HG03196 (cell line): ENCODE results near the gene DNAJC1.
A peak's percentile ranks its signal among the peaks of the same experiment; 100 is the strongest.
"Not testable (repeated sequence)": the region's sequence is repeated elsewhere in the genome, so short reads cannot be mapped to it uniquely, and the experiment has no call there.

ENCODE experiments used
- ATAC-seq: cut with Tn5 transposase; IDR thresholded peaks from one replicate; pipeline ENCODE4 v1.9.1; 2021; ENCODE audit not compliant: unreplicated experiment

DNAJC1 gene, protein sequence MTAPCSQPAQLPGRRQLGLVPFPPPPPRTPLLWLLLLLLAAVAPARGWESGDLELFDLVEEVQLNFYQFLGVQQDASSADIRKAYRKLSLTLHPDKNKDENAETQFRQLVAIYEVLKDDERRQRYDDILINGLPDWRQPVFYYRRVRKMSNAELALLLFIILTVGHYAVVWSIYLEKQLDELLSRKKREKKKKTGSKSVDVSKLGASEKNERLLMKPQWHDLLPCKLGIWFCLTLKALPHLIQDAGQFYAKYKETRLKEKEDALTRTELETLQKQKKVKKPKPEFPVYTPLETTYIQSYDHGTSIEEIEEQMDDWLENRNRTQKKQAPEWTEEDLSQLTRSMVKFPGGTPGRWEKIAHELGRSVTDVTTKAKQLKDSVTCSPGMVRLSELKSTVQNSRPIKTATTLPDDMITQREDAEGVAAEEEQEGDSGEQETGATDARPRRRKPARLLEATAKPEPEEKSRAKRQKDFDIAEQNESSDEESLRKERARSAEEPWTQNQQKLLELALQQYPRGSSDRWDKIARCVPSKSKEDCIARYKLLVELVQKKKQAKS

DNA sequence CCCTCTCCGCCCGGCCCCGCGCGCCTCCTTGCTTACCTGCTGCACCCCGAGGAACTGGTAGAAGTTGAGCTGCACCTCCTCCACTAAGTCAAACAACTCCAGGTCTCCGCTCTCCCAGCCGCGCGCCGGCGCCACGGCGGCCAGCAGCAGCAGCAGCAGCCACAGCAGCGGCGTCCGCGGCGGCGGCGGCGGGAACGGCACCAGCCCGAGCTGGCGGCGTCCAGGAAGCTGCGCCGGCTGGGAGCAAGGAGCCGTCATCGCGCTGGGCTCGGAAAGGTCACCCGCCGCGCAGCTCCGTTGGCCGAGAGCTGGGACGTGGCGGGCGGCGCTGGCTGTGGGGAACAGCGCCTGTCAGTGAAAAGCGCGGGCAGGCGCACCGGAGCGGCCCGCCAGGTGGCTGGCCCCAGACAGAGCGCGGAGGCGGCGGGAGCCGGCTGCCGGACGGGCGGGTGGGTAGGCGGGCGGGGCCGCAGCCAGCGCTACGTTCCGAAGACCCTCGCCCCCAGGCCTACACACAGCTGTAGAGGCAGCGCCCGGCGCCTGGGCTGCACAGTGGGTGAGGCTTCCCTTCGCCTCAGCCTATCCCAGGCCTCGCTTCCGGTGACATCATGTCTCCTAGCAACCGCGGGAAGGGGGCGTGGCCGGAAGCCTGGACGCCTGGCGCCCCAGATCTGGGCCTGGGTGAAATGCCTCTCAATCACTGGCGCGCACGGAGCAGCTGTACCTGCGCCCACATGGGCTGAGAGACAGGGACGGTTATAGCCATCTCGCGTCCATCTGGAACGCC lies at the start of gene DNAJC1:
Gene DNAJC1, minus strand, starts transcription at position 554 of the 787 bp plus-strand sequence. Its CDS starts 296 bp downstream, at position 258.
- peak; percentile 95 for ATAC-seq

DNA sequence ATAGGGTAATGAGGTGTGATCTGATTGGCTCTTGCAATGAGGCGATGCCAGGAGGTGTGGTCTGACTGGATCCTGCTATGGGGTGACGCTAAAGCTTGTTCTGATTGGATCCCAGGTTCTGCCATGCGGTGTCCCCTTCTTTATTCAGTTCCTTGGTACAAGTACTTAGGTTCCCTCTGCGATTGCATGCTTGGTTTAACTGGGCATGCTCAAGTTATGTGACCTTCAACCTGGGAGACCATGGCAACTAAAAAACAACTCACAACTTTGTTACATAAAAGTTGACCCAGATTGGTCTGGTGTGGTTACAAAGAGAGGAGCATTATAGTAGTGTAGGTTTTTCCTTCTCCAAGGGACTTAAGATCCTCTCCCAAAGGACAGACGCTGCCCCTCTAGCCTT lies 49.5 kb upstream of the DNAJC1 start:
- ATAC-seq: no peak

DNA sequence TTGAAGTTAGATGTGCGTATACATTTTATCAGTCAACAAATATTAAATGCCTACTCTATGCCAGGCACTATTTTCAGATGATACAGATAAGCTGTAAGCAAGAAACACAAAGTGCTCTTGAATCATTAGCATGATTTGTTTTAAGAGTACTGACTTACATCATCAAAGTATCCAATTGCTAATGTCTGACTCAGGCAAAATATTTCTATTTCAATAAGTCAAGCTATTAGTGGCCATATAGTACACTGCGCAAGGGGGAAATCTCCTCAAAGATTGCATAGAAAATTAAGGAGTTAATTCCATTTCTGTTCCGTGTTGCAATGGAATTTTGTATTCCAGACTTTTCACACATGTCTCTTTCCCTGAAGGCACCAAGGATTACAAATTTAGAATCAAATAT lies 46.1 kb upstream of the DNAJC1 start:
- ATAC-seq: no peak

DNA sequence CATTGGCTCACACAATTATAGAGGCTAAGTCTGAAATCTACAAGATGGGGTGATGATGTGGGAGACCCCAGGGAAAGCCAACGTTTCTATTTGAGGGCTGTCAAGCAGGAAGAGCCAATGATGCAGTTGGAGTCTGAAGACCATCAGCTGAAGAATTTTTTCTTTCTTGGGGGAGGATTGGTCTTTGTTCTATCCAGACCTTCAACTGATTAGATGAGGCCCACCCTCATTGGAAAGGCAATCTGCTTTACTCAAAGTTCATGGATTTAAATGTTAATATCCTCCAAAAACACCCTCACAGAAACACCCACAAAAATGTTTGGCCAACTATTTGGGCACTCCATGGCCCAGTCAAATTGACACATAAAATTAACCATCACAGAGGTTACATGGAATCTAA lies 44.3 kb upstream of the DNAJC1 start:
- ATAC-seq: no peak

DNA sequence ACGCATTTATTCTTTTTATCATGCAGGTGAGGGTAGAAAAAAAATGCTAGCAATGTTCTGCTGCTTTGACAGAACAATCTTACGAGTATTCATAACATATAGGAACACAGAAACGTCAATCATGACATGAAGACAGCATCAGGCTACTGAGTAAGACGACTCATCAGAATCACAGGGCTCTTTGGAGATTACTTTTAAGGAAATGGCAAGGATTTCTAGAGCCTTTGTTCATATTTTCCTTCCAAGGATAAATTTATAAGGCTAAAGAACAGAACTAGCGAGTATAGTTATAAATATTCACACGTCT lies 39.8 kb upstream of the DNAJC1 start:
- ATAC-seq: no peak

DNA sequence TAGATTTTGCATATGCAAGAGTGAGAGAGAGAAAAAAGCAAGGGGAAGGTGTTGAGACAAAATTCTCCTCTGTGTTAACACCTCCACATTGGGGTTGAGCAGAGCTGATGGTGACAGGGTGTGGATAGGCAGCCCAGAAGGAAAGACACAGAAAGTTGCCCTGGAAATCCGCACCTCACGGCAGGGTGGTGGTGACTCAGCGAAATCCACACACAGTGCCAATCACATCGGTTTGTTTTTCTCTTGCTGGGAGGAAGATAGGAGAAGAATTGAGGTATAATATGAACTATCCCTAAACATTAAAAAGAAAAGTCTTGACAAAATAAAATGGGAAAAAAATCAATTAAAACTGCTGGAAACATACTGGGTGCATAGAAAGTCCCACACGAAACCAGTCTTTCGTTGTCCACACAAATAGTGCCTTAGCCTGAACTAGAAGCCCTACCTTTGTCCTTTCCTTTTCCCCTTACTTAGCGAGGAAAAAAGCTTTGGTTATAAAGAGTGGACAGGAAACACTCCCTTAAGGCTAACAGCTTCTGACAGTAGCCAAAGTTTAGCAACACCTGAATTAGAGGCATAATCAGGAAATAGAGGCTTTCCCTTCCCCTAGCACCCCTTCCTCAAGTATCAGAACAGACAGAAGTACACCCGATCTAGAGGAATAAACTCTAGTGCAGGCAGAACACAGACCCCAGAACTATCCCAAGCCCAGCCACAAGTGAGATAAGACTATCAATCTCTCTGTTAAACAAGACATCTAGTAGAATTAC lies 39.2 kb upstream of the DNAJC1 start:
- ATAC-seq: no peak

DNA sequence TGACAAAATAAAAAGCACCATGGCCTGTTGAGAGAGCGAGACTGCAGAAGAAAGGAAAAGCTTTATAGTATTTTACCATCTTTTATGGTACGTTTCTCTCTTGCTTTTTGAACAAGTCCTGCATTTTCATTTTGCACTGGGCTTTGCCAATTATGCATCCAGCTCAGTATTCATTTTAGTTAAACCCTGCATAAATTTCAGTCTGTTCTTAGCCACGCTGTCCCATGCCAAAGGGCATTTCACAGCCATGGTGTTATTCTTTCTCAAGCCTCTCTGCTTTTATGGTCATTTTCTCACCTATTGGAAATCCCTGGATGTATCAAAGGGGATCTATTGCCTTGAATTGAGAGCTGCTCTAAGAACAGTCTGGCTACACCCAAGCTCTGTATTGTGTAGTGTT lies 30.8 kb upstream of the DNAJC1 start:
- no peak for ATAC-seq

DNA sequence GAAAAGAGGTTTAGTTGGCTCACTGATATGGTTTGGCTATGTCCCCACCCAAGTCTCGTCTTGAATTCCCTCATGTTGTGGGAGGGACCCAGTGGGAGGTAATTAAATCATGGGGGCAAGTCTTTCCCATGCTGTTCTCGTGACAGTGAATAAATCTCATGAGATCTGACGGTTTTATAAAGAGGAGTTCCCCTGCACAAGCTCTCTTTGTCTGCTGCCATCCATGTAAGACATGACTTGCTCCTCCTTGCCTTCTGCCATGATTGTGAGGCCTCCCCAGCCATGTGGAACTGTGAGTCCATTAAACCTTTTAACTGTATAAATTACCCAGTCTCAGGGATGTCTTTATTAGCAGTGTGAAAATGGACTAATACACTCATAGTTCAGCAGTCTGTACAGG lies 28.7 kb upstream of the DNAJC1 start:
- not testable (repeated sequence) for ATAC-seq

DNA sequence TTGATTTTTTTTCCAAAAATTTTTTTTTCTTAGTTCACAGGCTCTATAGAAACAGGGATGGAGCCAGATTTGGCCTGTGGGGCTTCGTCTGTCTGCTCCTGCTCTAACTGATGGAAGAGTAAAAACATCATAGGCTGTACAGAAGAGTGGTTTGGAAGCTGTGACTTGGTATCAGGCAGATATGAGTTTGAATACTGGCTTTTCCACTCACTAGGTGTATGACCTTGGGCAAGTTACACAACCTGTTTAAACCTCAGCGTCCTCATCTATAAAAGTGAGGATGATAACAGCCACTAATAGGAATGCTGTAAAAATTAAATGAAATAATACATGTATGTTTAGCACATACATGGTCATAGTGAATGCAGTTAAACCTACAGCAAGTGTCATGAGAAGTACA lies 26.9 kb upstream of the DNAJC1 start:
- ATAC-seq: no peak

DNA sequence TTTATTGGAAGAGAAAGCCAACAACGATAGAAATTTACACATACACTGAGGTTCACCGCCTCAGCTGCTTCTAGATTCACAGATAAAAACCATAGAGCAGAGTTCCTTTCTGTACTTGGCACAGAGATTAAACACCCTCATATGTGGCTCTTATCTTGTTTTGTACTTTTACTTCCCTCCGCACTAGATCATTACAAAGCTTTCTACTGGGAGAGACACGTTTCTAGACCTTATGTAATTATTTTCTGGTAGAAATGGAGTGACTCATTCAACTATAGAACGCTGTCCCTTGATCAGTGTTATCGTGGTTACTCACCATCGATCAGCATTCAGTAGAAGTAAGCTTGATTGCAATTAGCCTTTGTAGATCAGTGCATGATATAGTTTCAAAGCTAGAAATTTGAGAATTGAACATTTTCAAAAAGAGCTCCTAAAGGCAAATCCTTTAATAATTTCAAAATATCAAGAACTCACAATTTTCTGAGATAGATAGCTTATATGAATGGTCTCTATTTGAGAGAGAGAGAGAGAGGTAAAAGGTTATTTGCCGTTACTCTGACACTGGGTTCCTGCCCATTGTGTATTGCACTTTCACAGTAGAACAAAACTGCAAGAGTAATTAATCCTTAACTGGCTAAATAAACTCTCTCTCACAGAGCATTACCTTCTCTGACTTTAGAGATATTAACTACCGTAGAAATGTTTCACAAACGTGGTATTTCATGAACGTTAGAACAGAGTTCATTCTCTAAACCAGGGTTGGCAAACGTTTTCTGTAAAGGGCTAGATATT lies 26.1 kb upstream of the DNAJC1 start:
- ATAC-seq: no peak

DNA sequence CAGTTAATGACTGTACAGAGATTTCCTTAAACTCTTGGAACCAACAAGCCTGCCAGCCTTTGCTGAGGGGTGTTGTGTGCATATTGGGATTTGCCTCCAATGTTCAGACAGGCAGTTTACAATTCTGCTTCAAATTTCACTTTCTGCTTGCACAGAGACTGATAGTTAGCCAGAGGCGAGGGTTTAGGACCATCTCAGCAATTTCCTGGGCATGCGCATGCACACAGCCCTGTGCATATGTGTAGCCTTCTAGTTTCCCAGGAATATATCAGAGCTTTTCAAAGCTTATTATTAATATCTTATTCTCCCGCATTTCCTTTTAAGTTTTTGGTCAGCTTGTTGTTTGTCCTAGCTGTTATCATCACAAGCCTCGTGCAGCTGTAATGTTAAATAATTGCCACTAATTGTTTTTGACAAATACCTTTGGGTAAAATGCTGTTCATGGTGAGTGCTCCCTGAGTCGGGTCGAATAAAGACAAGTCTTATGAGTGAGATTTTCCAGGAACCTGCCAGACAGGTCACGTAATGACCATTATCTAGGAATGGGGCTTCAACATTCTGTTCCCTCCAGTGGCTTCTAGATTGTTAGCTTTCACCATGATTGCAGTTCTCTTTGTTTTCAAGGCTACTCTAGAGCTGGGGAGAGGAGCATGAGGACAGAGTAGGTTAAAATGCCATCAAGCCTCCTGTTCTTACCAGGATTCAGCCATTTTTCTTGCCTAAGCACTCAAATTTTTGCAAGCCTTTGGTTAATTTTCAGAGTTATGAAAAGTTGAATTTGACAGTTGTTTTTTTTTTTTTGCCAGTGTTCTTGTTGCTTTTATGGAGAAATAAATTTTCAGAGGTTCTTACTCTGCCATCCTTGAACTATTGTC lies 24.1 kb upstream of the DNAJC1 start:
- no peak for ATAC-seq

DNA sequence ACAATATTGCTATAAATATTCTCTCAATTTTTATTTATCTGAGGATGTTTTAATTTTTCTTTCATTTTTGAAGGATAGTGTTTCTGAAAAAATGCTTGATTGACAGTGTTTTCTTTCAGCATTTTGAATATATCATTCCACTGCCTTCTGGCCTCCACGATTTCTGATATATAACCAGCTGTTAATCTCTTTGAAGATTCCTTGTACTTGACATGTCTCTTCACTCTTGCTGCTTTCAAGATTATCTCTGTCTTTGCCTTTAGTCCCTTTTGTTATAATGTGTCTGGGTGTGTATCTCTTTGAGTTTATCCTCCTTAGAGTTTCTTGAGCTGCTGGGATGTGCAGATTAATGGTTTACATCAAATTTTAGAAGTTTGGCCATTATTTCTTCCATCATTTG lies 22.8 kb upstream of the DNAJC1 start:
- no peak for ATAC-seq

DNA sequence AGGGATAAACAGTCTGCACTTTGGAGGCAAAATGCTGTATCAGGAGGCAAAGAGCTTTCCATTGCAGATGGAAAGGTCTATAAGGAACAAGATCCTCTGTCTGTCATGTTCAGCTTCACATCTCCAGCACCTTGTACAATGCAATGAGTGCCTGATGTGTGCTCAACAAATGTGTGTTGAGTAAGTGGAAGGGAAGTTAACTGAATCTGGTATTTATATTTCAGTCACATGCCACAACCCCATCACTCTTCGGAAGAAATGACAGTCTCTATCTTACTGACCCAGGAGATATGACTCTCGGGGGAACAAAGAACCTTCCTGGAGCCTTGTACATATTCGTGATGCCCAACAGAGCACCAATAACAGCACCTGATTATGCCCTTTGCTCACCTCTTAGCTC lies 20.0 kb upstream of the DNAJC1 start:
- ATAC-seq: no peak

DNA sequence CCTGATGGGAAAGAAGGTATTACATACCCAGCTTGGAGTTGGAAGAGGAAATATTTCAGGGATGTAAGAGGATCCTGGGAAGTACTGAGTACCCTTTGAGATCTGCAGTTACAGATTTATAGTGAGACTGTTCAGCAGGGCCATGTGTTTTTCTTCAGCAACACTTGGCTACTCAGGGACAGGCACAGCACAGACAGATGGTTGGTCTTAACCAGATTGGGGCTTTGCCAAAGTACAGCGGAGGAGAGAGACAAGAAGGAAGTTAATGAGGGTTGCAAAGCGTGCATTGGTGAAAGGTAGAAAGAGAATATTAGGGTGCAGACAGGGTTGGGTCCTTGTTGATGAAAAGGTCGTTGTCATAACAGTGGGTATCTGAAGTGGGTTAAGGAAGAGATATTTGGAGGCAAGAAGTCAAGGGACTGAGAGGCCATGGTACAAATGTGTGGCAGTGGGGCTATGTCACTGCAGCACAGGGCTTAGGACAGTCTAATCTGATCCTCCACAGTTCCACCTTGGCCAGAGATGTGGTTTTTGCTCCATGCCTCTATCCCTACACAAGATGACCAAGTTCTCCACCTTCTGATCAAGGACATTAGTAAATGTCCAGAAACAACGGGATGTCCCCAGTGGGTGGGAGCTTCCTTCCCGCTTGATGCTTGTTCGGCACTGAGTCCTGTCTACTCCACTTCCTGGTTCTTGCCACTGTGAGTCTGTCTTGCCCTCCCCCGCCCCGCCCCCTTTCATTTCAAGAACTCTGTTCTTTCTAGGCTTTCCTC lies 18.9 kb upstream of the DNAJC1 start:
- no peak for ATAC-seq

DNA sequence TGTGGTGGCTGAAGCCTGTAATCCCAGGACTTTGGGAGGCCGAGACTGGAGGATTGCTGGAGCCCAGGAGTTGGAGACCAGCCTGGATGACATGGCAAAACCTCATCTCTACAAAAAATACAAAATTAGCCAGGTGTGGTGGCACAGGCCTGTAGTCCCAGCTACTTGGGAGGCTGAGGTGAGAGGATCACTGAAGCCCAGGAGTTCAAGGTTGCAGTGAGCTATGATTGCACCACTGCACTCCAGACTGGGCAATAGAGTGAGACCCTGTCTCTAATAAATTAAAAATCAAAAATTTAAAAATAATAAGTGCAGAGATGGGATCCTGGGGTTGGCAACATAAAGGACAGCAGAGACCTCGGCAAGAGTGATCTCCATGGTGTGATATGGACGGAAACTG lies 17.6 kb upstream of the DNAJC1 start:
- ATAC-seq: not testable (repeated sequence)

DNA sequence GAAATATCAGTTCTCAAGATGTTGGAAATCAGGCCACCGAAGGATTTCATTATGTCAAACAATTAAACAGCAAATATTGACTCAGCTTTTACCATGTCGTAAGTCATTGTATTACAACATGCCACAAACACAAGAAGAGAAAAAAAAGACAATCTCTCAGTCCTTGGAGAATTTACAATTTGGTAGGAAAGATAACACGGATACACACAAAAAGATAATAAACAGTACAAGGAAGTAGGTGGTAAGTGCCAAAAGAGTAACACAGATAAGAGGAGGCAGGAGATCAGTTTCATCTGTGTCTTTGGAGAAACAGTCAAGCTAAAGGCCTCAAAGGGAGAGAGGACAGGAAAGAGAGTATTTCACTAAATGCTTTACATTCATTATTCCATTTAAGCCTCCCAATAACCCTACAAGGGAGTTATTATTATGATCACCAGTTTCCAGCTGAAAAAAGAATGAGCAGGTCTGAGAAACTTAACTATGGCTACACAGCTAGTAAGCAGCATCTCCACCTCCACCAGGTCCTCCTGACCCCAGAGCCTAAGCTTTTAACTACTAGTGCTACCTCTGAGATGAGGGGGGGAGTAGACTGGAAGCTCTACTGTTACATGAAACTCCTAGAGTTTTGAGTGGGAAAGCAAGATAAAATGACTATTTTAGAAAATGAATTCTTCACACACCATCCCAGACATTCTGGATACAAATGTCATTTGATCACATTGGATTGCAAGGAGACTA lies 13.9 kb upstream of the DNAJC1 start:
- ATAC-seq: no peak

DNA sequence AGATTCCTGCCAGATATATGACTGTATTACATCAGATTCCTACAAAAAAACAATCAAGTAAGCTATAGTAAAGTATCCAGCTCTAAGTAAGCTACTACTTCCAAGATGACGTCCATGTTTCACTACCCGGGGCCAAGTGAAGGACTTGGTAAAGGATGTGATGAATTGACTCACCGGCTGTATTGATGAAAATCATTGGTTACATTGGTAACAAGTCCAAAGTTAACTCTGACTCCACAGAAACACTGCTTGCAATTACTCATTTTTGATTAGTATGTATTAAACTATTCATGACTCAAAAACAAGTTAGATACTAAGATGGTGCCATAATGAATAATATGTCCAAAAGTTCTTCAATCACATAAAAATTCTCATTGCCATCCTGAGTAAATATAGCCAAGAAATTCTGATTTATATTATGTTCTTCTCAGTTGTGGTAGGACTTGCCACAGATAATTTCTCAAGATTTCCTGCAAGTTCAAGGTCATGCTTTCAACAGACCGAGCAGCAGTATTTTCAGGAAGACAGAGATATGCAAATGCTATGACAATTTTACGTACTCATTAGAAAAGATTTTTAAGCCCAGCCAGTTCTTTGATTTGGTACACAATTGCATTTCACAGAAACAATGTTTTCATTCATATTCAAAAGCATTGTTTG lies 12.6 kb upstream of the DNAJC1 start:
- no peak for ATAC-seq

DNA sequence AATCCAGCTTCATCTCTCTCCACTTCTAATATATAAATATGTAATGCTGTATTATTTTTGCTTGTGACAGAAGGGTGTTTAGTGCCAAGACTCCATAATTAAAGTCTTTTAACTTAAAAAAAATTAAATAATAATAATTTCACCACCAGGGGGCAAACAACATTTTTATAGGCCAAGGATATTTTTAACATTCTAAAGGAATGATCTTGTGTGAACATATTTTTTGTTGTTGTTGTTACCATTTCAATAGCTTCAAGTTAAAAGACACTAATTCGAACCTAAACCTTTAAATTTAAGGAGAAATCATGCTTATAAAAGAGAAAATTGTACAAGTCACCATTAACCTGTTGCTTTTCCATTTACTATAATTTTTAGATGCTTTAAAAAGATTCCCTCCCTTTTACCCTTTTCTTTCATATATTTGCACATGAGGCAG lies 7.5 kb upstream of the DNAJC1 start:
- no peak for ATAC-seq
